IPS-18a (cell line): Measurements from ENCODE around the gene AATF.

Source experiments
- H3K27ac ChIP-seq: one replicate; pipeline ENCODE4 v1.5.1; 2013; ENCODE audit warnings: low read length
- H3K27me3 ChIP-seq: one replicate; pipeline ENCODE4 v1.6.1; 2013; ENCODE audit warnings: mild to moderate bottlenecking, low read length; ENCODE audit not compliant: control insufficient read depth, insufficient read depth
- H3K36me3 ChIP-seq: one replicate; pipeline ENCODE4 v1.6.1; 2013; ENCODE audit warnings: low read depth, low read length; ENCODE audit not compliant: control insufficient read depth
- H3K4me1 ChIP-seq: one replicate; pipeline ENCODE4 v1.6.1; 2013; ENCODE audit warnings: low read depth, low read length; ENCODE audit not compliant: control insufficient read depth
- H3K4me3 ChIP-seq: one replicate; pipeline ENCODE4 v1.5.1; 2013; ENCODE audit warnings: low read length
- H3K9ac ChIP-seq: one replicate; pipeline ENCODE4 v1.6.1; 2013; ENCODE audit warnings: mild to moderate bottlenecking, low read length, moderate library complexity
- H3K9me3 ChIP-seq: one replicate; pipeline ENCODE4 v1.6.1; 2013; ENCODE audit warnings: low read depth, low read length; ENCODE audit not compliant: control insufficient read depth

AATF gene

DNA sequence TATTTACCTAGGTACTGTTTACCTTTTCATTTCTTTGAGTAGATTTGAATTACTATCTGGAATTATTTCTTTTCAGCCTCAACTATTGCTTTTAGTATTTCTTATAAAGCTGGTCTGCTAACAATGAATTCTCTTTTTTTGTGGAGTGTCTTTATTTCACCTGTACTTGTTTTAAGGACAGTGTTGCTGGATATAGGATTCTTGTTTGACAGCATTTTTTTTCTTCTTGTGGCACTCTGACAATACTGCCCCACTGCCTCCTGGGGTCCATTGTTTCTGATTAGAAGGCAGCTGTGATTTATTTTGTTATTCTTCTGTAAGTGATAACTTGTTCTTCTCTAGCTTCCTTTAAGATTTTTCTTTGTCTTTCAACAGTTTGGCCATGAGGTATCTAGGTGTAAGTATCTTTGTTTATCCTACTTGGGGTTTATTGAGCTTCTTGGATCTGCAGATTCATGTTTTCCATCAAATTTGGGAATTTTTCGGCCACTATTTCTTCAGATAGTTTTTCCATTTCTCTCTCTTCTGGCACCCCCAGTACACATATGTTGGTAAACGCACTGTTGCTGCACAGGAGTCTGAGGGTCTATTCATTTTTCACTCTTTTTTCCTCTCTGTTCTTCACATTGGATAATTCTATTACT lies 130.4 kb downstream of the AATF start:
- no peak overlapping the region for H3K27ac ChIP-seq
- H3K4me3 ChIP-seq, result no peak overlapping the region
- H3K9me3 ChIP-seq, result peaks cover 7% of the 10 kb centered on the region
- no peak overlapping the region for H3K9ac ChIP-seq
- H3K4me1 ChIP-seq, result peaks cover 14% of the 10 kb centered on the region
- no peaks in the 10 kb centered on the region for H3K27me3 ChIP-seq
- no peaks in the 10 kb centered on the region for H3K36me3 ChIP-seq

DNA sequence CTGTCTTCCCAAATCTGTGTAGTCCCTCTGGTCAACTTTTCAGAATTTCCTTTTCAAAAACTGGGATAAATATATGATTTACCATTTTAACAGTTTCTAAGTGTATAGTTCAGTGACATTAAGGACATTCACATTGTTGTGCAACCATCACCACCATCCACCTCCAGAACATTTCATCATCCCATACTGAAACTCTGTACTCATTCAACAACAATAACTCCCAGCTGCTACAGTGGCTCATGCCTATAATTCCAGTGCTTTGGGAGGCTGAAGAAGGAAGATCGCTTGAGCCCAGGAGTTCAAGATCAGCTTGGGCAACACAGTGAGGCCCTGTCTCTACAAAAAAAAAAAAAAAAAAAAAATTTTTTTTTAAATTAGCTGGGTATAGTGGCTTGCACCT lies 131.0 kb downstream of the AATF start:
- peaks cover 7% of the 10 kb centered on the region for H3K9me3 ChIP-seq
- H3K9ac ChIP-seq, result no peak overlapping the region
- H3K4me3 ChIP-seq, result no peak overlapping the region
- H3K36me3 ChIP-seq, result no peaks in the 10 kb centered on the region
- no peak overlapping the region for H3K27ac ChIP-seq
- H3K4me1 ChIP-seq, result peaks cover 14% of the 10 kb centered on the region
- no peaks in the 10 kb centered on the region for H3K27me3 ChIP-seq

DNA sequence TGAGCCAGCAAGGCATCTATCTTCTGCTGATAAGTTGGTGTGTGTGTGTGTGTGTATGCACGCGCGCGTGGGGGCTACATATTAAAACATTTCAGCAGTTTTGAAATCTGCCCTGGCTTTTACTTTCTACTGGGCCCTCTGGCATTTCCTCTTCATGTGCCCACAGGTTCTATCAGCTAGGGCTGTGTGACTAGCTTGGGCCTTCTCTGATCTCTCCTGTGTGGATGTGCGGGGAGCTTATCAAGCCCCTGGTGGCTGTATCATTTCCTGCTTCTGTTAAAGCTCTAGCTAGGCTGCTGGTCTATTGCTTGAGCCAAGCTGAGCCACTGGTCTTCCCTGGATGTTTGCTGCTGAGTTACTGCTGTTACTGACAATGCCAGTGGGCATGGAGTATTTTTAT lies 132.5 kb downstream of the AATF start:
- Histone ChIP-seq H3K27ac (no peak overlapping the region), H3K4me3 (no peak overlapping the region), H3K9me3 (peaks cover 7% of the 10 kb centered on the region), H3K27me3 (no peaks in the 10 kb centered on the region), H3K4me1 (peaks cover 14% of the 10 kb centered on the region), H3K9ac (no peak overlapping the region), H3K36me3 (peaks cover 10% of the 10 kb centered on the region)

DNA sequence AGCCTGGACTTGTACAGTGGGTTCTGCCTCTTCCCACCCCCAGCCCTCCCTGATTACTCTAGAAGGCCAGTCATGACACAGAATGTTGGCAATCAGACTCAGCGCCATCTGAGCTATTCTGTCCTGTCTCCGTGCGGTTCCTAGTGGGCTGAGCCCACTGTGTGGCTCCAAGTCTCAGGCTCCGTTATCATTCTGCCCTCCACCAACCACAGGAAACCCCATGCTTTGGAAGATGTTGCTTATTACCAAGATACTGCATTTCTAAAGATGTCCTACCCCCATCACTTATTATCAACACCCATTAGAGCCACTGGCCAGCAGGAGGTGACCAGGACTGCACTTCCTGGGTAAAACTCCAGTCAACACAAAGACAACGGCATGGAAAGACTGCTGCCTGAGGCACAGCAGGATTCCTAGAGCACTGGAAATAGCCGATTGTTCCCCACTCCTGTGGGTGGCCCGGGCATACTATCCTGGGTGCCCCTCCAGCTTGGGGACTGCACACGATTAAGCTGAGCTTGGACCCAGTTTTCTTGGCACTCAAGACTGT lies 133.6 kb downstream of the AATF start:
- Histone ChIP-seq H3K36me3 (peaks cover 21% of the 10 kb centered on the region), H3K4me3 (no peak overlapping the region), H3K27ac (no peak overlapping the region), H3K4me1 (peaks cover 14% of the 10 kb centered on the region), H3K9ac (no peak overlapping the region), H3K27me3 (no peaks in the 10 kb centered on the region), H3K9me3 (peaks cover 7% of the 10 kb centered on the region)

DNA sequence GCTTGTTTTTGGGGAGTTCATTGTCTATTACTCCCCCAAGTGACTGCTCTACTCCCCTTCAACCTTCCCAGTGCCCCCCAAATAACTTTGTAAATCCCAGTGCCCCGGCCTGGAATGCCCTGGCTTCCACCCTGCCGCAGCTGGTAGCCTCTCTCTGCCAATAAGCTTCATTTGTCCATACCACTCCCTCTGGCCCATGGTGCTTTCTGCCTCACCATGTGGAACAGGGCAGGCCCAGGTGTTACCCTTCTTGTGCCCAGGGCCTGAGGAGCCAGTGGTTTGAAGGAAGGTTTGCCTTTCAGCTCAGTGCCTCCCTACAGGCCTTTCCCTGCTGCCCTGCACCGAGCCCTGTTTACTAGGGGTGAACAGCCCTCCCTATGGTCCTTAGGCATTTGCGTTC lies 134.2 kb downstream of the AATF start:
- Histone ChIP-seq H3K27me3 (no peaks in the 10 kb centered on the region), H3K4me1 (peaks cover 14% of the 10 kb centered on the region), H3K36me3 (peaks cover 26% of the 10 kb centered on the region), H3K4me3 (no peak overlapping the region), H3K27ac (no peak overlapping the region), H3K9me3 (peaks cover 7% of the 10 kb centered on the region), H3K9ac (no peak overlapping the region)

DNA sequence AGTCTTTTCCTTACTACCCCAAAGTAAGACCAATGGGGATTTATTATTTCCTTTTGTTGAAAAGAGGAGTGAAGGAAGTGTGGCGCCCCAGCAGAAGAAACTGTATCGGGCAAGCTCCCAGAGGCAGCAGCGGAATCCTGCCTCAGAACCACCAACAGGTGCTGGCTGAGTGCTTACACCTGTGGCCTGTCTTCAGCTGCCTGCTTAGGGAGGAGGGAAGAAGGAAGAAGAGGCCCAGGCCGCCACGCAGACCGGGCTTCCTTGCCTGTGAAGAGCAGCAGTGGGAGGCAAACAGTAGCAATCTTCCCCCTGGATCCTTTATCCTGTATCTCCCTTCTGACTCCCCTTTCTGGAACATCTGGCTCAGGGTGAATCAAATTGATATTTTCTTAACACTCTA lies 134.7 kb downstream of the AATF start:
- no peak overlapping the region for H3K9ac ChIP-seq
- no peaks in the 10 kb centered on the region for H3K27me3 ChIP-seq
- H3K27ac ChIP-seq, result no peak overlapping the region
- H3K36me3 ChIP-seq, result peaks cover 26% of the 10 kb centered on the region
- no peak overlapping the region for H3K4me3 ChIP-seq
- peaks cover 7% of the 10 kb centered on the region for H3K9me3 ChIP-seq
- H3K4me1 ChIP-seq, result peaks cover 14% of the 10 kb centered on the region

DNA sequence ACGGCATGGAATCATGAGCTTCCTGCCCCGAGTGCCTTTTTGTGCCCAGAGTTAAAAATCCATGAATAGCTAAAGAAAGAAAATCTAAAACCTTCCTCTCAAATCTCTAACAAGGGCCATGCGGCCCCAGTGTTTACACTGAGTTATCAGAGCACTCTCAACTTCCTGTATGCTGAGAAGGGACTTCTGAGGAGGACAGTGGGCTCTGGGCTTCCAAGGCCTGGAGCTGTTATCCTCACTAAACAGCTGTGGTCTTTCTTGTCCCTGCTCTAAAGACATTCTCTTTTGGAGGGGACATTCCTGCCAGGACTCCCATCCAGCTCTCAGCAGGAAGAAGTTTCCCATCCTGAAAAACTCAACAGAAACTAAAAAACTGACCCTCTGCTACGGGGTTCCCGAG lies 135.6 kb downstream of the AATF start:
- Histone ChIP-seq H3K9ac (no peak overlapping the region), H3K36me3 (peaks cover 35% of the 10 kb centered on the region)

DNA sequence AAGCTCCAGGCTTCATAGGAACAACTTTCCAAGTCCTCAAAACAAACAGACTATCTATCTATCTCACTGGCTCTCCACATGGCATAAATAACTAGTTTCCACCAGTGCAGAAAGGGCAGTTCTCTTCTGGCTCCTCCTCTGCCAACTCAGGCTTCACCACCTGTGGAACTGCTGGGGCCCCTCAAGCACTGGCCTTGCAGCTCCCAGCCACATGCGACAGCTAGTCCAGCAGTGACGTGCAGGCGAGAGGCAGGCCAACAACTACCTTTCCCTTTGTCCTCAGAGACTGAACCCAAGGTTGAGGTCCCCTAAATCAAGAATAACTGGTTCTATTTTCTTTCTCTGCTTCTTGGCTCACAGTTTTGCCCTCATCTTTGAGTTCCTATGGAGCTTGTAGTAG lies 137.6 kb downstream of the AATF start:
- peaks cover 45% of the 10 kb centered on the region for H3K36me3 ChIP-seq
- peaks cover 14% of the 10 kb centered on the region for H3K4me1 ChIP-seq
- no peaks in the 10 kb centered on the region for H3K9me3 ChIP-seq
- H3K4me3 ChIP-seq, result no peak overlapping the region
- H3K27me3 ChIP-seq, result no peaks in the 10 kb centered on the region
- no peak overlapping the region for H3K27ac ChIP-seq
- H3K9ac ChIP-seq, result no peak overlapping the region

More for the DNA sequence above, 135.6 kb downstream of the AATF start:
- H3K27me3 ChIP-seq, result no peaks in the 10 kb centered on the region
- H3K4me1 ChIP-seq, result peaks cover 14% of the 10 kb centered on the region
- no peak overlapping the region for H3K27ac ChIP-seq
- H3K9me3 ChIP-seq, result peaks cover 3% of the 10 kb centered on the region
- H3K4me3 ChIP-seq, result no peak overlapping the region

DNA sequence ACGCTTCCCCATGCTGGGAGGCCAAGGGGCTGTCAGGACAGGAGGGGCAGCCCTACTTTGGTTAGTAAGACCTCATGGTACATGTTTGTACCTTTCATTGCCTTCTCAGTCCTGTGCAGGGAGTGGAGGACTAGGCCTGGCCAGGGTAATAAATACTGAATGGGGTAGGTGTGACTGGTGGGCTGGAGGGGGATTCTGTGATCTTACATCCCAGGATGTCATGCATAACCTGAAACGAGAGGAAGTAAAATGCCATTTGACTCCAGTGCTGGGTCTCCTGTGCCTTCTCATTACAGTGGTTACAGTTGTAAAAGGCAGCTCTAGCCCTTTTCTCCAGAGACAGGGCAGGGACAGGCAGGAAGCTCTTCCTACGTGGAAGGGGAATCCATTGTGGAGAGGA lies 138.2 kb downstream of the AATF start:
- H3K9ac ChIP-seq, result no peak overlapping the region
- peaks cover 45% of the 10 kb centered on the region for H3K36me3 ChIP-seq
- peaks cover 14% of the 10 kb centered on the region for H3K4me1 ChIP-seq
- no peaks in the 10 kb centered on the region for H3K9me3 ChIP-seq
- H3K27me3 ChIP-seq, result no peaks in the 10 kb centered on the region
- no peak overlapping the region for H3K27ac ChIP-seq
- no peak overlapping the region for H3K4me3 ChIP-seq

DNA sequence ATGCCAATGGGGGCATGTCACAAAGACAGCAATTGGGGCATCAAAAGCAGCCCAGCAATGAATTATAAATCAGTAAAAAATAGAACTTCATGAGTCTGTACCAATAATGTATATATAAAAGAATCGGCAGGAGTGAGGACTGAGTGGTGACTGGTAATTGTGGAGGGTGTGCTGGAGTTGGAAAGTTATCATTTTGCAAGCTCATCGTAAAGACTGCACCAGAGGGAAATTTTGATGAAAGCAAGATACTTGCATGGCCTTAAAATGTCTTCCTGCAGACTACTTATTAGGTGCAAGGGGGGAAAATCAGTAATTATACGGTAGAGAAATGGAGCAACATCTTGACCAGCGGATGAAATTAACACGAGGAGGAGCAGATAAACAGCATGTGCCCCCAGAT lies 138.9 kb downstream of the AATF start:
- peaks cover 49% of the 10 kb centered on the region for H3K36me3 ChIP-seq

DNA sequence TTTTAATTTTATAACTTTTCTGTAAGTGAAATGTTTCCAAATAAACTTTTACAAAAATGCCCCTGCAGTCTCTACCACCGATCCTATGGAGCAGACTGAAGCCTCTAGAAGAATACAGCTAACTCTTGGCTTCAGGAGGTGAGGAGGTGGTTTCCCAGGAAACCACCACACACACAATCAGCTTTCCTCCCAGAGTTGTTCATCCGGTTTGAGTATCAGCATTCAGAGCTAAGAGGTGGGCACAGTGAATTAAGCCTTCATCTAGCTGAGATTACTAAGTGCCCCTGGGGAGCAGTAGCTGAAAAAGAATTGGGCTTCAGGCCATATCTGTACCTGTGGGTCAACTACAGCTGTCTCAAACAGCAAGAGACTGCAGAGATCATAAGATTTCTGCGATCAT lies 139.7 kb downstream of the AATF start:
- H3K27ac ChIP-seq, result no peak overlapping the region
- no peak overlapping the region for H3K4me3 ChIP-seq
- no peaks in the 10 kb centered on the region for H3K27me3 ChIP-seq
- H3K9ac ChIP-seq, result no peak overlapping the region
- no peaks in the 10 kb centered on the region for H3K9me3 ChIP-seq
- peaks cover 55% of the 10 kb centered on the region for H3K36me3 ChIP-seq
- no peaks in the 10 kb centered on the region for H3K4me1 ChIP-seq

More for the DNA sequence above, 138.9 kb downstream of the AATF start:
- Histone ChIP-seq H3K9me3 (no peaks in the 10 kb centered on the region), H3K4me1 (peaks cover 7% of the 10 kb centered on the region), H3K9ac (no peak overlapping the region), H3K27me3 (no peaks in the 10 kb centered on the region), H3K4me3 (no peak overlapping the region), H3K27ac (no peak overlapping the region)

DNA sequence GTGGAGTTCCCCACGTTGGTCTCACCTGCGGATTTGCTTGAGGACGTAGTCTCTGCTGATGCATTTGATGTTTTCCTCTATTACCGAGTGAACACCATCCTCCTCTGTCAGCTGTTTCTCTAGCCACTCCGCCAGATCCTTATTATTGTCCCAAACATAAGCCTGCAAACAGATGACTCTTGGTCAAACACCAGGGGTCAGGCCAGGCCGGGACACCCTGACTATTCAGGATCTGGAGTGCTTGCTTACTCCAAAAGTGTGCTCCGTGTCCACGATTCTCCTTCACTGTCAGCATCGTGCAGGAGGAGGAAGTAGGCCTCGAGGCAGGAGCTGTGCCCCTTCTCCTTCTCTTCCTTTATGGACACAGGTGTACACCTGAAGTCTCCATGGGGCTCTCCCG lies 140.2 kb downstream of the AATF start:
- H3K4me1 ChIP-seq, result no peaks in the 10 kb centered on the region
- peaks cover 58% of the 10 kb centered on the region for H3K36me3 ChIP-seq
- no peak overlapping the region for H3K27ac ChIP-seq
- H3K9me3 ChIP-seq, result no peaks in the 10 kb centered on the region
- H3K9ac ChIP-seq, result no peak overlapping the region
- no peak overlapping the region for H3K4me3 ChIP-seq
- H3K27me3 ChIP-seq, result no peaks in the 10 kb centered on the region
